ENCODE data around the gene PACSIN2. TPM values are rescaled to one million over a fixed set of nuclear protein-coding genes. Genes with fewer than 3 reads are reported as not detected.

PACSIN2 gene
- total and polyA plus RNA-seq, 4 donors: 40.3 to 149 (median 84.0) TPM

DNA sequence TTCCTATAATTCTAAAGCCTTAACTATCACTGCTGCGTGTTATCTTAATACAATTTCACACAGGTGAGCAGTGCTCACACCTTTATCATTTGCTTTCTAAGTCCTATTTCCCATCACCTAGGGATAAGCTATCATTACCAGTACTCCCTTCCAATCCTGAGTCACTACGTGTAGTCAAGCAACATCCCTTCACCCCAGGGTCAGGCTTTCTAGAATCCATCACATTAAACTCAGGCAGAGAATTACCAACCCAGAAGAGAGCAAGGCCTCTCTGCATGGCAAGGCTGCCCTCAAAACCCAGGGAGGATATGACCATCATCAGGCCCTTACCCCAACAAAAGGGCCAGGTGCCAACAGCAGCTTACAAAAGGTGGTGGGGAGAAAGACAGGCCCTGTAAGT is 9.8 kb downstream of the PACSIN2 start:
- TF ChIP-seq, protein P1, sequence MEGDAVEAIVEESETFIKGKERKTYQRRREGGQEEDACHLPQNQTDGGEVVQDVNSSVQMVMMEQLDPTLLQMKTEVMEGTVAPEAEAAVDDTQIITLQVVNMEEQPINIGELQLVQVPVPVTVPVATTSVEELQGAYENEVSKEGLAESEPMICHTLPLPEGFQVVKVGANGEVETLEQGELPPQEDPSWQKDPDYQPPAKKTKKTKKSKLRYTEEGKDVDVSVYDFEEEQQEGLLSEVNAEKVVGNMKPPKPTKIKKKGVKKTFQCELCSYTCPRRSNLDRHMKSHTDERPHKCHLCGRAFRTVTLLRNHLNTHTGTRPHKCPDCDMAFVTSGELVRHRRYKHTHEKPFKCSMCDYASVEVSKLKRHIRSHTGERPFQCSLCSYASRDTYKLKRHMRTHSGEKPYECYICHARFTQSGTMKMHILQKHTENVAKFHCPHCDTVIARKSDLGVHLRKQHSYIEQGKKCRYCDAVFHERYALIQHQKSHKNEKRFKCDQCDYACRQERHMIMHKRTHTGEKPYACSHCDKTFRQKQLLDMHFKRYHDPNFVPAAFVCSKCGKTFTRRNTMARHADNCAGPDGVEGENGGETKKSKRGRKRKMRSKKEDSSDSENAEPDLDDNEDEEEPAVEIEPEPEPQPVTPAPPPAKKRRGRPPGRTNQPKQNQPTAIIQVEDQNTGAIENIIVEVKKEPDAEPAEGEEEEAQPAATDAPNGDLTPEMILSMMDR (IDR thresholded peaks at IDR 0.05; ENCODE audit: control extremely low read depth, extremely low read depth): no peak
- Histone ChIP-seq H3K27me3 (ENCODE audit: control insufficient read depth in 3 of 3, insufficient read depth in 3 of 3, low read length in 2 of 3) (no peaks in the 10 kb centered on the region), H3K9me3 (ENCODE audit: control insufficient read depth in 4 of 4, insufficient read depth in 3 of 4, low read length in 3 of 4) (no peaks in the 10 kb centered on the region), H3K4me1 (ENCODE audit: control insufficient read depth in 5 of 5, insufficient read depth in 5 of 5, low read length in 5 of 5) (peaks cover 5 to 41% (median 11%) of the 10 kb centered on the region in 5 donors), H3K36me3 (ENCODE audit: control insufficient read depth in 4 of 4, insufficient read depth in 4 of 4, low read length in 4 of 4) (no peaks in the 10 kb centered on the region), H3K4me3 (no peak overlapping the region), H3K27ac (ENCODE audit: low read depth in 1 of 2, low read length in 1 of 2) (no peak overlapping the region), H3K9ac (ENCODE audit: insufficient read depth in 1 of 2, low read length in 2 of 2) (no peak overlapping the region)
- ATAC-seq (ENCODE audit: insufficient read depth, low FRiP score) (no peak), DNase-seq (no peak)
- WGBS, 2 donors: 79 to 88% methylated on average over 2 of the region's 2 CpGs

- no peaks in the 10 kb centered on the region for H3K36me3 ChIP-seq (ENCODE audit: control insufficient read depth in 4 of 4, insufficient read depth in 4 of 4, low read length in 4 of 4)
- peaks cover 5 to 47% (median 11%) of the 10 kb centered on the region in 5 donors for H3K4me1 ChIP-seq (ENCODE audit: control insufficient read depth in 5 of 5, insufficient read depth in 5 of 5, low read length in 5 of 5)
- no peaks in the 10 kb centered on the region for H3K9me3 ChIP-seq (ENCODE audit: control insufficient read depth in 4 of 4, insufficient read depth in 3 of 4, low read length in 3 of 4)
- no peak overlapping the region for H3K9ac ChIP-seq (ENCODE audit: insufficient read depth in 1 of 2, low read length in 2 of 2)
- WGBS, 2 donors: 43 to 61% methylated on average over 13 of the region's 13 CpGs
- H3K27me3 ChIP-seq (ENCODE audit: control insufficient read depth in 3 of 3, insufficient read depth in 3 of 3, low read length in 2 of 3): no peaks in the 10 kb centered on the region
- ATAC-seq (ENCODE audit: insufficient read depth, low FRiP score) (no peak), DNase-seq (no peak)
- peak overlapping the region in 1 of 2 donors; percentile 58 for H3K27ac ChIP-seq (ENCODE audit: low read depth in 1 of 2, low read length in 1 of 2)
- no peak overlapping the region for H3K4me3 ChIP-seq
- TF ChIP-seq, protein P1 (IDR thresholded peaks at IDR 0.05; ENCODE audit: control extremely low read depth, extremely low read depth): no peak
These were observed 10.4 kb downstream of the PACSIN2 start for GRCh38 chr22:43004362-43005035.

DNA sequence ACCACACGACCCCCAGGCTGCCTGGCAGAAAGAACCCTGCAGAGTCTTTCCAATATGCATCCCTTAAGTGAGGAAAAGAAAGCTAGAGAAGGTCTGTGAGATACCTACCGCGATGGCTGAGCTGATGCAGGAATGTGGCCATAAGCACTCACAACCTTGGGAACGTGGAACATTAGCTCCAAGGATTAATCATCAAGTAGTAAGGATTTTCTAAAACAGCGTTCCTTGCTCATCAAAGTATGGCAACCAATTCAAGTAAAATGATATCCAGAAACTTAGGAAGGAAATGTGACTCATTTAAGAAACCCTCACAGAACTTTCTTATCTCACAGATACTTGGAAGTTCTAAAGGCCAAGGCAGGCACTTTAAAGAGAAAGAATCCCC is 12.8 kb downstream of the PACSIN2 start:
- no peaks in the 10 kb centered on the region for H3K36me3 ChIP-seq (ENCODE audit: control insufficient read depth in 4 of 4, insufficient read depth in 4 of 4, low read length in 4 of 4)
- ATAC-seq (ENCODE audit: insufficient read depth, low FRiP score): no peak
- WGBS, 2 donors: 37 to 59% methylated on average over 5 of the region's 5 CpGs
- TF ChIP-seq, protein P1 (IDR thresholded peaks at IDR 0.05; ENCODE audit: control extremely low read depth, extremely low read depth): no peak
- no peak overlapping the region for H3K9ac ChIP-seq (ENCODE audit: insufficient read depth in 1 of 2, low read length in 2 of 2)
- no peaks in the 10 kb centered on the region for H3K27me3 ChIP-seq (ENCODE audit: control insufficient read depth in 3 of 3, insufficient read depth in 3 of 3, low read length in 2 of 3)
- peak overlapping the region in 1 of 2 donors; percentile 86 for H3K27ac ChIP-seq (ENCODE audit: low read depth in 1 of 2, low read length in 1 of 2)
- peaks cover 4 to 48% (median 9%) of the 10 kb centered on the region in 5 donors for H3K4me1 ChIP-seq (ENCODE audit: control insufficient read depth in 5 of 5, insufficient read depth in 5 of 5, low read length in 5 of 5)
- H3K9me3 ChIP-seq (ENCODE audit: control insufficient read depth in 4 of 4, insufficient read depth in 3 of 4, low read length in 3 of 4): peaks cover 0 to 3% (median 0%) of the 10 kb centered on the region in 4 donors
- no peak overlapping the region for H3K4me3 ChIP-seq
- DNase-seq: no peak
